HG02571 (cell line): Measurements from ENCODE around the gene TRIM17.

Experiments
- ATAC-seq: cut with Tn5 transposase; IDR thresholded peaks from one replicate; pipeline ENCODE4 v1.9.1; 2021; ENCODE audit warnings: mild to moderate bottlenecking, moderate library complexity; ENCODE audit not compliant: unreplicated experiment

The TRIM17 gene

GRCh38 chr1:228387321-228387720, 29.3 kb downstream of the TRIM17 start:
- ATAC-seq, result no peak

GRCh38 chr1:228385232-228385631, 31.4 kb downstream of the TRIM17 start:
- no peak for ATAC-seq

- no peak for ATAC-seq
Measured at GRCh38 chr1:228383773-228384172, 32.9 kb downstream of the TRIM17 start.

- ATAC-seq, result no peak
Measured at GRCh38 chr1:228381356-228381755, 35.3 kb downstream of the TRIM17 start.

GRCh38 chr1:228379666-228380065, 37.0 kb downstream of the TRIM17 start:
- no peak for ATAC-seq

GRCh38 chr1:228378873-228379460, 37.7 kb downstream of the TRIM17 start:
- ATAC-seq, result no peak

- ATAC-seq, result no peak
Measured at GRCh38 chr1:228378090-228378872, 38.4 kb downstream of the TRIM17 start.

GRCh38 chr1:228377664-228378089, 39.0 kb downstream of the TRIM17 start:
- ATAC-seq, result no peak

GRCh38 chr1:228376651-228377631, 39.7 kb downstream of the TRIM17 start:
- no peak for ATAC-seq

GRCh38 chr1:228376262-228376628, 40.4 kb downstream of the TRIM17 start:
- no peak for ATAC-seq

- ATAC-seq, result no peak
Measured at GRCh38 chr1:228375578-228376261, 40.9 kb downstream of the TRIM17 start.

GRCh38 chr1:228374711-228375577, 41.7 kb downstream of the TRIM17 start:
- ATAC-seq, result no peak

GRCh38 chr1:228373681-228374571, 42.7 kb downstream of the TRIM17 start:
- ATAC-seq, result no peak

GRCh38 chr1:228373004-228373680, 43.5 kb downstream of the TRIM17 start:
- ATAC-seq, result no peak

- no peak for ATAC-seq
Measured at GRCh38 chr1:228372183-228373003, 44.3 kb downstream of the TRIM17 start.

GRCh38 chr1:228371741-228372182, 44.9 kb downstream of the TRIM17 start:
- no peak for ATAC-seq
